Neural cell (in vitro differentiated cells): Measurements from ENCODE around the gene RGS13. TPM values are rescaled to one million over a fixed set of nuclear protein-coding genes. Genes with fewer than 3 reads are reported as not detected.

Experiments
- H2AFZ ChIP-seq: fragments of 200-600, 300-800 bp; sonication (generic), shearing (Covaris generic); 2 replicates; pipeline ENCODE4 v1.6.0; 2014; ENCODE audit warnings: low read depth, mild to moderate bottlenecking, antibody characterized with exemption, low read length, moderate library complexity
- H3F3A ChIP-seq: fragments of 200-600 bp; shearing (Covaris generic); 2 replicates; pipeline ENCODE4 v1.6.1; 2016; ENCODE audit warnings: mild to moderate bottlenecking, moderate library complexity, mixed read lengths, antibody characterized with exemption, low read length; ENCODE audit not compliant: insufficient read depth, poor library complexity, severe bottlenecking
- H3K27ac ChIP-seq: fragments of 200-600, 300-800 bp; sonication (generic), shearing (Covaris generic); 2 replicates; pipeline ENCODE4 v1.5.1; 2014; ENCODE audit warnings: mild to moderate bottlenecking, low read length, moderate library complexity
- H3K27me3 ChIP-seq: fragments of 300-800, 200-600 bp; sonication (generic), shearing (Covaris generic); 2 replicates; pipeline ENCODE4 v1.6.0; 2014; ENCODE audit warnings: mild to moderate bottlenecking, low read depth, low read length, moderate library complexity; ENCODE audit not compliant: insufficient read depth
- H3K36me3 ChIP-seq: fragments of 300-800, 200-600 bp; sonication (generic), shearing (Covaris generic); 2 replicates; pipeline ENCODE4 v1.5.1; 2014; ENCODE audit warnings: mild to moderate bottlenecking, antibody characterized with exemption, low read length, moderate library complexity; ENCODE audit not compliant: insufficient read depth
- H3K4me2 ChIP-seq: fragments of 300-800, 200-600 bp; sonication (generic), shearing (Covaris generic); 2 replicates; pipeline ENCODE4 v1.6.0; 2014; ENCODE audit warnings: mild to moderate bottlenecking, low read length
- H3K4me3 ChIP-seq: fragments of 300-800, 200-600 bp; sonication (generic), shearing (Covaris generic); 2 replicates; pipeline ENCODE4 v1.5.1; 2014; ENCODE audit warnings: mild to moderate bottlenecking, low read length, moderate library complexity
- H3K79me2 ChIP-seq: fragments of 200-600 bp; shearing (Covaris generic); replicated peaks from 2 replicates; pipeline ENCODE4 v1.6.0; 2014; ENCODE audit warnings: mild to moderate bottlenecking, low read length, moderate library complexity; ENCODE audit not compliant: insufficient read depth
- H3K9ac ChIP-seq: fragments of 300-800, 200-600 bp; sonication (generic), shearing (Covaris generic); 2 replicates; pipeline ENCODE4 v1.6.1; 2016; ENCODE audit warnings: mild to moderate bottlenecking, low read length, mixed read lengths
- H3K9me2 ChIP-seq: fragments of 200-600 bp; shearing (Covaris generic); 2 replicates; pipeline ENCODE4 v1.6.1; 2016; ENCODE audit warnings: mild to moderate bottlenecking, low read length, mixed read lengths; ENCODE audit not compliant: insufficient read depth
- H3K9me3 ChIP-seq: fragments of 200-600, 300-800 bp; sonication (generic), shearing (Covaris generic); 2 replicates; pipeline ENCODE4 v1.6.1; 2016; ENCODE audit warnings: mild to moderate bottlenecking, mixed run types, low read length, moderate library complexity, mixed read lengths
- H4K20me1 ChIP-seq: fragments of 200-600 bp; shearing (Covaris generic); 2 replicates; pipeline ENCODE4 v1.6.1; 2016; ENCODE audit warnings: mild to moderate bottlenecking, mixed run types; ENCODE audit not compliant: insufficient read depth
- EP300 ChIP-seq: fragments of 450-650 bp; conservative IDR thresholded peaks from 2 replicates; pipeline ENCODE4 v1.6.1; 2014; ENCODE audit warnings: antibody characterized with exemption, mild to moderate bottlenecking, moderate library complexity; ENCODE audit not compliant: poor library complexity, severe bottlenecking
- EZH2 ChIP-seq: fragments of 200-600, 300-800 bp; shearing (Covaris generic), sonication (generic); IDR thresholded peaks from 2 replicates; pipeline ENCODE4 v1.6.1; 2014; ENCODE audit warnings: antibody characterized with exemption, low read length, borderline replicate concordance, mild to moderate bottlenecking; ENCODE audit not compliant: insufficient read depth, poor library complexity, severe bottlenecking
- MXI1 ChIP-seq: fragments of 450-650 bp; conservative IDR thresholded peaks from 2 replicates; pipeline ENCODE4 v1.6.1; 2014; ENCODE audit warnings: antibody characterized with exemption, mild to moderate bottlenecking; ENCODE audit not compliant: poor library complexity, severe bottlenecking
- POLR2AphosphoS5 ChIP-seq: IDR thresholded peaks from 2 replicates; pipeline ENCODE4 v1.6.1; 2012
- RAD21 ChIP-seq: fragments of 450-650 bp; conservative IDR thresholded peaks from 2 replicates; pipeline ENCODE4 v1.6.1; 2014; ENCODE audit warnings: antibody characterized with exemption, mild to moderate bottlenecking, moderate library complexity
- SMC3 ChIP-seq: fragments of 450-650 bp; conservative IDR thresholded peaks from 2 replicates; pipeline ENCODE4 v1.6.1; 2014; ENCODE audit warnings: antibody characterized with exemption, mild to moderate bottlenecking, moderate library complexity; ENCODE audit not compliant: poor library complexity
- TAF1 ChIP-seq: IDR thresholded peaks from 2 replicates; pipeline ENCODE4 v1.6.1; 2012; ENCODE audit warnings: low read depth
- polyA plus RNA-seq: library from polyadenylated mRNA; depleted of rRNA; stranded (reverse); fragments of >200 nt; gene quantifications from 2 replicates; pipeline ENCODE4 v1.2.3, GENCODE V29; 2014
- TF ChIP-seq, protein P1 (sequence below): IDR thresholded peaks from 2 replicates; pipeline ENCODE4 v1.6.1; 2012; ENCODE audit warnings: borderline replicate concordance
- TF ChIP-seq, protein P2 (sequence below): fragments of 450-650 bp; IDR thresholded peaks from 2 replicates; pipeline ENCODE4 v1.5.1; 2014; ENCODE audit warnings: antibody characterized with exemption, mild to moderate bottlenecking, moderate library complexity; ENCODE audit not compliant: poor library complexity, severe bottlenecking

The RGS13 gene
- polyA plus RNA-seq, 1 donor from 2014 or later, result not detected

GRCh38 chr1:192631749-192632148 lies 4.2 kb upstream of the RGS13 start:
- no peak overlapping the region for H2AFZ ChIP-seq
- H3K27me3 ChIP-seq, result no peaks in the 10 kb centered on the region
- no peaks in the 10 kb centered on the region for H3K9me3 ChIP-seq
- no peak overlapping the region for H3K27ac ChIP-seq
- H3K9ac ChIP-seq, result no peak overlapping the region
- H3K36me3 ChIP-seq, result no peaks in the 10 kb centered on the region
- no peaks in the 10 kb centered on the region for H3K9me2 ChIP-seq
- no peaks in the 10 kb centered on the region for H4K20me1 ChIP-seq
- H3K4me3 ChIP-seq, result no peak overlapping the region
- no peak for TF ChIP-seq MXI1
- TF ChIP-seq, protein P1, sequence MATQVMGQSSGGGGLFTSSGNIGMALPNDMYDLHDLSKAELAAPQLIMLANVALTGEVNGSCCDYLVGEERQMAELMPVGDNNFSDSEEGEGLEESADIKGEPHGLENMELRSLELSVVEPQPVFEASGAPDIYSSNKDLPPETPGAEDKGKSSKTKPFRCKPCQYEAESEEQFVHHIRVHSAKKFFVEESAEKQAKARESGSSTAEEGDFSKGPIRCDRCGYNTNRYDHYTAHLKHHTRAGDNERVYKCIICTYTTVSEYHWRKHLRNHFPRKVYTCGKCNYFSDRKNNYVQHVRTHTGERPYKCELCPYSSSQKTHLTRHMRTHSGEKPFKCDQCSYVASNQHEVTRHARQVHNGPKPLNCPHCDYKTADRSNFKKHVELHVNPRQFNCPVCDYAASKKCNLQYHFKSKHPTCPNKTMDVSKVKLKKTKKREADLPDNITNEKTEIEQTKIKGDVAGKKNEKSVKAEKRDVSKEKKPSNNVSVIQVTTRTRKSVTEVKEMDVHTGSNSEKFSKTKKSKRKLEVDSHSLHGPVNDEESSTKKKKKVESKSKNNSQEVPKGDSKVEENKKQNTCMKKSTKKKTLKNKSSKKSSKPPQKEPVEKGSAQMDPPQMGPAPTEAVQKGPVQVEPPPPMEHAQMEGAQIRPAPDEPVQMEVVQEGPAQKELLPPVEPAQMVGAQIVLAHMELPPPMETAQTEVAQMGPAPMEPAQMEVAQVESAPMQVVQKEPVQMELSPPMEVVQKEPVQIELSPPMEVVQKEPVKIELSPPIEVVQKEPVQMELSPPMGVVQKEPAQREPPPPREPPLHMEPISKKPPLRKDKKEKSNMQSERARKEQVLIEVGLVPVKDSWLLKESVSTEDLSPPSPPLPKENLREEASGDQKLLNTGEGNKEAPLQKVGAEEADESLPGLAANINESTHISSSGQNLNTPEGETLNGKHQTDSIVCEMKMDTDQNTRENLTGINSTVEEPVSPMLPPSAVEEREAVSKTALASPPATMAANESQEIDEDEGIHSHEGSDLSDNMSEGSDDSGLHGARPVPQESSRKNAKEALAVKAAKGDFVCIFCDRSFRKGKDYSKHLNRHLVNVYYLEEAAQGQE, result no peak
- no peak for TF ChIP-seq EZH2
- no peak for TF ChIP-seq TAF1
- TF ChIP-seq SMC3, result no peak
- TF ChIP-seq RAD21, result no peak
- TF ChIP-seq, protein P2, sequence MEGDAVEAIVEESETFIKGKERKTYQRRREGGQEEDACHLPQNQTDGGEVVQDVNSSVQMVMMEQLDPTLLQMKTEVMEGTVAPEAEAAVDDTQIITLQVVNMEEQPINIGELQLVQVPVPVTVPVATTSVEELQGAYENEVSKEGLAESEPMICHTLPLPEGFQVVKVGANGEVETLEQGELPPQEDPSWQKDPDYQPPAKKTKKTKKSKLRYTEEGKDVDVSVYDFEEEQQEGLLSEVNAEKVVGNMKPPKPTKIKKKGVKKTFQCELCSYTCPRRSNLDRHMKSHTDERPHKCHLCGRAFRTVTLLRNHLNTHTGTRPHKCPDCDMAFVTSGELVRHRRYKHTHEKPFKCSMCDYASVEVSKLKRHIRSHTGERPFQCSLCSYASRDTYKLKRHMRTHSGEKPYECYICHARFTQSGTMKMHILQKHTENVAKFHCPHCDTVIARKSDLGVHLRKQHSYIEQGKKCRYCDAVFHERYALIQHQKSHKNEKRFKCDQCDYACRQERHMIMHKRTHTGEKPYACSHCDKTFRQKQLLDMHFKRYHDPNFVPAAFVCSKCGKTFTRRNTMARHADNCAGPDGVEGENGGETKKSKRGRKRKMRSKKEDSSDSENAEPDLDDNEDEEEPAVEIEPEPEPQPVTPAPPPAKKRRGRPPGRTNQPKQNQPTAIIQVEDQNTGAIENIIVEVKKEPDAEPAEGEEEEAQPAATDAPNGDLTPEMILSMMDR, result no peak
- no peak for TF ChIP-seq EP300
- no peak for TF ChIP-seq POLR2AphosphoS5
- no peaks in the 10 kb centered on the region for H3F3A ChIP-seq
- H3K4me2 ChIP-seq, result no peak overlapping the region
- H3K79me2 ChIP-seq, result no peaks in the 10 kb centered on the region

GRCh38 chr1:192632188-192632587 lies 3.8 kb upstream of the RGS13 start:
- H3K79me2 ChIP-seq, result no peaks in the 10 kb centered on the region
- no peak overlapping the region for H3K4me3 ChIP-seq

More at GRCh38 chr1:192632188-192632587, 3.8 kb upstream of the RGS13 start:
- Histone ChIP-seq H3K9me2 (no peaks in the 10 kb centered on the region), H3K27ac (no peak overlapping the region), H4K20me1 (no peaks in the 10 kb centered on the region), H3F3A (no peaks in the 10 kb centered on the region), H3K36me3 (no peaks in the 10 kb centered on the region), H3K4me2 (no peak overlapping the region), H2AFZ (no peak overlapping the region), H3K9me3 (no peaks in the 10 kb centered on the region), H3K27me3 (no peaks in the 10 kb centered on the region), H3K9ac (no peak overlapping the region)
- TF ChIP-seq, protein P1, result no peak
- TF ChIP-seq EP300 (no peak), RAD21 (no peak), TAF1 (no peak)
